ENCODE results near the gene DHRS7B. TPM values are rescaled to one million over a fixed set of nuclear protein-coding genes. Genes with fewer than 3 reads are reported as not detected.

Gene DHRS7B
- total RNA-seq, 1 experiment from 2014 or later = 17.6 TPM

- no peak for DNase-seq (ENCODE audit: low read depth)
These were observed 113.1 kb downstream of the DHRS7B start for GRCh38 chr17:21239680-21240368.

GRCh38 chr17:21240369-21241055 is 113.7 kb downstream of the DHRS7B start:
- DNase-seq (ENCODE audit: low read depth) = no peak

Other genes with a start within 250 kb of the DHRS7B start
- gene USP22, start 84.0 kb upstream of the DHRS7B start, total RNA-seq (2014; rRNA removed) = 247 and 267 TPM in 2 replicates
- gene TMEM11, start 87.2 kb downstream of the DHRS7B start, total RNA-seq (2014; rRNA removed) = 23.4 and 26.2 TPM in 2 replicates
- gene NATD1, start 126.4 kb downstream of the DHRS7B start, total RNA-seq (2014; rRNA removed) = 2.3 and 4.3 TPM in 2 replicates
- gene MAP2K3, start 157.7 kb downstream of the DHRS7B start, total RNA-seq (2014; rRNA removed) = 19.3 and 28.8 TPM in 2 replicates
- 0.64 and 0.98 TPM in 2 replicates for gene KCNJ12, start 249.4 kb downstream of the DHRS7B start, total RNA-seq (2014; rRNA removed)